Thyroid gland (tissue), 4 donors: ENCODE results near the gene GRIK4.

Source experiments
- POLR2A ChIP-seq, 2 donors: fragments of 450-650 bp; IDR thresholded peaks; one replicate each; pipeline ENCODE4 v1.6.1; 2017; ENCODE audit warnings: antibody characterized with exemption in 2 of 2, mild to moderate bottlenecking in 2 of 2, moderate library complexity in 1 of 2
- TF ChIP-seq, protein P1 (sequence below), 6 experiments: fragments of 200-600 bp in 3 of 6; fragments of 450-650 bp in 3 of 6; sonication (generic) in 3 of 6; IDR thresholded peaks; one replicate each; pipeline ENCODE4 v1.5.1; 2016 to 2019; ENCODE audit warnings: antibody characterized with exemption in 6 of 6, mild to moderate bottlenecking in 2 of 6, inconsistent platforms in 1 of 6, moderate library complexity in 1 of 6

DNA sequence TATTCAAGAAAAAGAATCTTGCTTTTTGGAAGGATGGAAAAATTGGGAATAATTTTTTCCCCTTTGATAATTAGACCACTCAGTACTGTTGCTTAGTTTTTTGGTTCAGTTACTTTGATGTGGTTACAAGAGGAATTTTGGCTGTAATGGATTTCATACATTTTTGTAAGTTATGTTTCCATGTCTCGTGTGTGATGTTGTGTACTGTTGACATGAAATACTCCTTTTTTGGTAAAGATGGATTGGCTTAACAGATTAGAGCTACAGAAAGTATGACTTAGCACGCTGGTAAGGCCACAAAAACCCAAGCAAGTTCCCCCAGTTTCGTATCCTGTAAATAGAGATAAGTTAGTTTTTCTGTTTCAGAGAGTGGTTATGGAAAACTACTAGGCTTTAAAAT is 524.2 kb downstream of the GRIK4 start:
- TF ChIP-seq POLR2A (IDR thresholded peaks at IDR 0.05) = no peak
- TF ChIP-seq, protein P1, sequence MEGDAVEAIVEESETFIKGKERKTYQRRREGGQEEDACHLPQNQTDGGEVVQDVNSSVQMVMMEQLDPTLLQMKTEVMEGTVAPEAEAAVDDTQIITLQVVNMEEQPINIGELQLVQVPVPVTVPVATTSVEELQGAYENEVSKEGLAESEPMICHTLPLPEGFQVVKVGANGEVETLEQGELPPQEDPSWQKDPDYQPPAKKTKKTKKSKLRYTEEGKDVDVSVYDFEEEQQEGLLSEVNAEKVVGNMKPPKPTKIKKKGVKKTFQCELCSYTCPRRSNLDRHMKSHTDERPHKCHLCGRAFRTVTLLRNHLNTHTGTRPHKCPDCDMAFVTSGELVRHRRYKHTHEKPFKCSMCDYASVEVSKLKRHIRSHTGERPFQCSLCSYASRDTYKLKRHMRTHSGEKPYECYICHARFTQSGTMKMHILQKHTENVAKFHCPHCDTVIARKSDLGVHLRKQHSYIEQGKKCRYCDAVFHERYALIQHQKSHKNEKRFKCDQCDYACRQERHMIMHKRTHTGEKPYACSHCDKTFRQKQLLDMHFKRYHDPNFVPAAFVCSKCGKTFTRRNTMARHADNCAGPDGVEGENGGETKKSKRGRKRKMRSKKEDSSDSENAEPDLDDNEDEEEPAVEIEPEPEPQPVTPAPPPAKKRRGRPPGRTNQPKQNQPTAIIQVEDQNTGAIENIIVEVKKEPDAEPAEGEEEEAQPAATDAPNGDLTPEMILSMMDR (IDR thresholded peaks at IDR 0.05) = no peak
